ENCODE data around the gene HDLBP.

DNA sequence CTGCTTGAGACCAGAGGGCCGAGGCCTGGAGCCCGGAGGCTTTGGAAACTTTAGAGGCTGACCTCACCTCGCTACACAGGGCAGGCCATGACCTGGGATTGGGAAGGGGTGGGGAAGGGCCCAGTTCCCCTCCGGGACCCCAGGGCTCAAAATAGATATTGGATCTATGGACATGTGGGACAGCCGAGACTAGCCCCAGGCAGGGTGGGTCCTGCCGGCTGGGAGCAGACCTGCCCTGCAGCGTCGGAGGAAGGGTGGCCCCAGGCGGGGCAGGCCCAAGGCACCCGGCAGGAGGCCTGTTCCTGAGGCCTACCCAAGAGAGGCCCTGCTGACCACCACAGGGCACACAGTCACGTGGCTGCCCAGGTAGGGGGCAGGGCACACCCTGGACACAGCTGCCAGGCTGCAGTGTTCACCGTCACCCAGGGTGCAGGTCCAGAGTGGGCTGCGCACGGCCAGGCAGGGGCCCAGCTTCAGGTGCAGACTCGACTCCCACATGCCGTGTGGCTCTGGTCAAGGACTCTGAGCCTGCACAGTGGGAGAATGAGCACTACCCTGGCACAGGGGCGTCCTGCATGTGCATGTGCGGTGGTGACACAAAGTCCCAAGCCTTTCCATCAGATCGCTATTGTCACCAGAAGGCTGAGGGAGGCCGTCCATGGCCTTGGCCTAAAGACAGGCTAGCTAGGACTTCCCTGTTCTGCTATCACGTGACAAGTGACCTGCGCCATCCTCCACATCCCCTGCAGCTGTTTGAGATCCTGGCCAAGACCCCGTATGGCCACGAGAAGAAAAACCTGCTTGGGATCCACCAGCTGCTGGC, 113.8 kb downstream of the HDLBP start:
- TF ChIP-seq, protein P1, sequence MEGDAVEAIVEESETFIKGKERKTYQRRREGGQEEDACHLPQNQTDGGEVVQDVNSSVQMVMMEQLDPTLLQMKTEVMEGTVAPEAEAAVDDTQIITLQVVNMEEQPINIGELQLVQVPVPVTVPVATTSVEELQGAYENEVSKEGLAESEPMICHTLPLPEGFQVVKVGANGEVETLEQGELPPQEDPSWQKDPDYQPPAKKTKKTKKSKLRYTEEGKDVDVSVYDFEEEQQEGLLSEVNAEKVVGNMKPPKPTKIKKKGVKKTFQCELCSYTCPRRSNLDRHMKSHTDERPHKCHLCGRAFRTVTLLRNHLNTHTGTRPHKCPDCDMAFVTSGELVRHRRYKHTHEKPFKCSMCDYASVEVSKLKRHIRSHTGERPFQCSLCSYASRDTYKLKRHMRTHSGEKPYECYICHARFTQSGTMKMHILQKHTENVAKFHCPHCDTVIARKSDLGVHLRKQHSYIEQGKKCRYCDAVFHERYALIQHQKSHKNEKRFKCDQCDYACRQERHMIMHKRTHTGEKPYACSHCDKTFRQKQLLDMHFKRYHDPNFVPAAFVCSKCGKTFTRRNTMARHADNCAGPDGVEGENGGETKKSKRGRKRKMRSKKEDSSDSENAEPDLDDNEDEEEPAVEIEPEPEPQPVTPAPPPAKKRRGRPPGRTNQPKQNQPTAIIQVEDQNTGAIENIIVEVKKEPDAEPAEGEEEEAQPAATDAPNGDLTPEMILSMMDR (IDR thresholded peaks at IDR 0.05), result no peak
- no peak for TF ChIP-seq POLR2A (IDR thresholded peaks at IDR 0.05)
